Liver (tissue), 9 donors: ENCODE measurements around the gene TRIM60. TPM values are rescaled to one million over a fixed set of nuclear protein-coding genes. Genes with fewer than 3 reads are reported as not detected.
"Not testable (repeated sequence)": the region's sequence is repeated elsewhere in the genome, so short reads cannot be mapped to it uniquely, and the experiment has no call there.

Experiments used
- DNase-seq: peaks from one replicate; pipeline ENCODE4 v3.0.0-alpha.2; 2017; ENCODE audit warnings: low spot score
- H3K27ac ChIP-seq, 2 donors: one replicate each; pipeline ENCODE4 v1.7.0; 2013; ENCODE audit warnings: inconsistent platforms in 2 of 2, low read length in 2 of 2, control low read depth in 1 of 2, low read depth in 1 of 2, mild to moderate bottlenecking in 1 of 2
- H3K27me3 ChIP-seq, 4 donors: one replicate each; pipeline versions ENCODE4 v1.6.1 to v1.7.0; 2013; ENCODE audit warnings: low read length in 3 of 4, inconsistent platforms in 1 of 4, mild to moderate bottlenecking in 1 of 4, moderate library complexity in 1 of 4; ENCODE audit not compliant: control insufficient read depth in 4 of 4, insufficient read depth in 4 of 4
- H3K36me3 ChIP-seq, 4 donors: one replicate each; pipeline versions ENCODE4 v1.6.1 to v1.7.0; 2013; ENCODE audit warnings: low read length in 3 of 4, mild to moderate bottlenecking in 3 of 4, low read depth in 1 of 4, moderate library complexity in 1 of 4; ENCODE audit not compliant: control insufficient read depth in 4 of 4, insufficient read depth in 3 of 4
- H3K4me1 ChIP-seq, 4 donors: one replicate each; pipeline versions ENCODE4 v1.6.1 to v1.7.0; 2013; ENCODE audit warnings: low read length in 3 of 4, mild to moderate bottlenecking in 3 of 4, moderate library complexity in 1 of 4; ENCODE audit not compliant: control insufficient read depth in 4 of 4, insufficient read depth in 4 of 4
- H3K4me3 ChIP-seq, 3 donors: one replicate each; pipeline versions ENCODE4 v1.6.1 to v1.7.0; 2013; ENCODE audit warnings: low read length in 3 of 3, control low read depth in 1 of 3, low read depth in 1 of 3, mild to moderate bottlenecking in 1 of 3
- H3K9ac ChIP-seq, 2 donors: one replicate each; pipeline ENCODE4 v1.7.0; 2013; ENCODE audit warnings: low read length in 2 of 2, mild to moderate bottlenecking in 2 of 2, moderate library complexity in 2 of 2, control low read depth in 1 of 2, low read depth in 1 of 2
- H3K9me3 ChIP-seq, 4 donors: one replicate each; pipeline versions ENCODE4 v1.6.1 to v1.7.0; 2013; ENCODE audit warnings: low read length in 3 of 4; ENCODE audit not compliant: control insufficient read depth in 4 of 4
- ATF3 ChIP-seq: IDR thresholded peaks from 2 replicates; pipeline ENCODE4 v1.6.1; 2016; ENCODE audit warnings: antibody characterized with exemption
- CTCF ChIP-seq: fragments of 150-350 bp; IDR thresholded peaks from 2 replicates; pipeline ENCODE4 v1.5.1; 2017; ENCODE audit warnings: improper control_type of control experiment, low read depth, low read length; ENCODE audit not compliant: missing input control
- EGR1 ChIP-seq, 2 donors: IDR thresholded peaks; 2 replicates each; pipeline ENCODE4 v1.6.1; 2016 to 2018; ENCODE audit warnings: antibody characterized with exemption in 2 of 2, low read depth in 2 of 2
- FOXA1 ChIP-seq: IDR thresholded peaks from 2 replicates; pipeline ENCODE4 v1.6.1; 2016; ENCODE audit warnings: antibody characterized with exemption
- GABPA ChIP-seq, 2 donors: IDR thresholded peaks in 1 of 2; conservative IDR thresholded peaks in 1 of 2; 2 replicates each; pipeline ENCODE4 v1.6.1; 2016; ENCODE audit warnings: antibody characterized with exemption in 2 of 2, mild to moderate bottlenecking in 1 of 2, moderate library complexity in 1 of 2
- HNF4A ChIP-seq, 2 donors: conservative IDR thresholded peaks; 2 replicates each; pipeline ENCODE4 v1.6.1; 2016; ENCODE audit warnings: antibody characterized with exemption in 2 of 2, mild to moderate bottlenecking in 2 of 2
- HNF4G ChIP-seq: IDR thresholded peaks from 2 replicates; pipeline ENCODE4 v1.6.1; 2016; ENCODE audit warnings: antibody characterized with exemption
- MAX ChIP-seq: IDR thresholded peaks from 2 replicates; pipeline ENCODE4 v1.6.1; 2016; ENCODE audit warnings: antibody characterized with exemption
- NR2F2 ChIP-seq: IDR thresholded peaks from 2 replicates; pipeline ENCODE4 v1.6.1; 2016; ENCODE audit warnings: antibody characterized with exemption
- RAD21 ChIP-seq, 2 donors: IDR thresholded peaks; 2 replicates each; pipeline ENCODE4 v1.6.1; 2016; ENCODE audit warnings: antibody characterized with exemption in 2 of 2, mild to moderate bottlenecking in 2 of 2
- REST ChIP-seq: IDR thresholded peaks from 2 replicates; pipeline ENCODE4 v1.6.1; 2016; ENCODE audit warnings: antibody characterized with exemption, mild to moderate bottlenecking
- RXRA ChIP-seq, 2 donors: IDR thresholded peaks; 2 replicates each; pipeline ENCODE4 v1.6.1; 2017 to 2018; ENCODE audit warnings: antibody characterized with exemption in 2 of 2, mild to moderate bottlenecking in 1 of 2
- SP1 ChIP-seq: IDR thresholded peaks from 2 replicates; pipeline ENCODE4 v1.6.1; 2018; ENCODE audit warnings: antibody characterized with exemption, mild to moderate bottlenecking
- TAF1 ChIP-seq: conservative IDR thresholded peaks from 2 replicates; pipeline ENCODE4 v1.6.1; 2016; ENCODE audit warnings: antibody characterized with exemption, mild to moderate bottlenecking
- YY1 ChIP-seq: IDR thresholded peaks from 2 replicates; pipeline ENCODE4 v1.6.1; 2016; ENCODE audit warnings: antibody characterized with exemption, mild to moderate bottlenecking
- ZBTB33 ChIP-seq: IDR thresholded peaks from 2 replicates; pipeline ENCODE4 v1.6.1; 2016; ENCODE audit warnings: antibody characterized with exemption
- WGBS: extraction: QIAGEN DNeasy Blood & Tissue Kit; methylation state at CpG from one replicate; pipeline ENCODE4 v1.1.7; 2013; 5-methylcytosine and 5-hydroxymethylcytosine counted together
- polyA plus RNA-seq, 2 donors: library from polyadenylated mRNA; stranded (reverse) in 1 of 2; unstranded in 1 of 2; fragments of 200-250 nt in 1 of 2; fragments of >200 nt in 1 of 2; fragmentation: Nextera tagmentation in 1 of 2; extraction: Ambion mirVana in 1 of 2; gene quantifications; one replicate each; pipeline versions ENCODE4 v1.2.1 to v1.2.3, GENCODE V29; 2013 to 2015
- total RNA-seq, 2 donors: library from RNA; depleted of rRNA; stranded (reverse); fragments of >200 nt; gene quantifications; one replicate each; pipeline ENCODE4 v1.2.3, GENCODE V29; 2014
- donor health status: healthy.
- donor health status: healthy.
- donor health status: healthy.
- donor health status: healthy.
- donor health status: healthy.

Gene TRIM60
- total and polyA plus RNA-seq, 4 donors: not detected

GRCh38 chr4:164998526-164999080, 33.2 kb upstream of the TRIM60 start:
- H3K27ac ChIP-seq, H3K9me3 ChIP-seq, H3K9ac ChIP-seq, H3K4me3 ChIP-seq, H3K27me3 ChIP-seq, H3K4me1 ChIP-seq, H3K36me3 ChIP-seq, DNase-seq: not testable (repeated sequence)
- 70% methylated on average over 2 of the region's 2 CpGs for WGBS

- not testable (repeated sequence) for H3K4me1 ChIP-seq, H3K4me3 ChIP-seq, H3K27me3 ChIP-seq, H3K36me3 ChIP-seq, H3K9ac ChIP-seq, H3K27ac ChIP-seq, DNase-seq, H3K9me3 ChIP-seq
- WGBS: 67% methylated on average over 4 of the region's 4 CpGs
Measured at GRCh38 chr4:165001957-165002356, 29.8 kb upstream of the TRIM60 start.

GRCh38 chr4:165005352-165005925, 26.4 kb upstream of the TRIM60 start:
- no peak for TF ChIP-seq TAF1
- no peak for TF ChIP-seq RAD21 (IDR thresholded peaks at IDR 0.05)
- no peak for TF ChIP-seq YY1
- TF ChIP-seq ATF3: no peak
- no peak for TF ChIP-seq FOXA1
- TF ChIP-seq SP1: no peak
- no peak for TF ChIP-seq HNF4A (conservative IDR thresholded peaks at IDR 0.05)
- TF ChIP-seq ZBTB33: no peak
- TF ChIP-seq NR2F2: no peak
- TF ChIP-seq CTCF: no peak
- TF ChIP-seq HNF4G: no peak
- no peak for TF ChIP-seq GABPA (IDR thresholded peaks at IDR 0.05 in 1 of 2, conservative IDR thresholded peaks at IDR 0.05 in 1 of 2)
- TF ChIP-seq REST: no peak
- no peak for TF ChIP-seq MAX
- TF ChIP-seq EGR1 (IDR thresholded peaks at IDR 0.05; ENCODE audit: low read depth in 2 of 2): no peak
- TF ChIP-seq RXRA (IDR thresholded peaks at IDR 0.05): no peak
- Histone ChIP-seq H3K27ac (no peak overlapping the region), H3K36me3 (no peaks in the 10 kb centered on the region), H3K4me3 (no peak overlapping the region), H3K9me3 (no peaks in the 10 kb centered on the region), H3K27me3 (no peaks in the 10 kb centered on the region), H3K4me1 (peaks cover 0 to 4% (median 0%) of the 10 kb centered on the region in 4 donors), H3K9ac (no peak overlapping the region)
- DNase-seq: no peak
- 78% methylated on average over 6 of the region's 6 CpGs for WGBS
